GM12801 (cell line): Measurements from ENCODE around the gene SUSD6.

Source experiments
- CTCF ChIP-seq: IDR thresholded peaks from one replicate; pipeline ENCODE4 v1.5.1; 2011; ENCODE audit warnings: control low read depth; ENCODE audit not compliant: insufficient read length; ENCODE audit errors: extremely low read depth

The SUSD6 gene

GRCh38 chr14:69615496-69616407 lies 4.4 kb downstream of the SUSD6 start:
- TF ChIP-seq CTCF = no peak

GRCh38 chr14:69616408-69616773 lies 5.0 kb downstream of the SUSD6 start:
- TF ChIP-seq CTCF = no peak

GRCh38 chr14:69617796-69618195 lies 6.4 kb downstream of the SUSD6 start:
- no peak for TF ChIP-seq CTCF

- no peak for TF ChIP-seq CTCF
Measured at GRCh38 chr14:69619012-69619411, 7.6 kb downstream of the SUSD6 start.

- no peak for TF ChIP-seq CTCF
Measured at GRCh38 chr14:69620211-69620611, 8.8 kb downstream of the SUSD6 start.

- no peak for TF ChIP-seq CTCF
Measured at GRCh38 chr14:69620981-69621380, 9.6 kb downstream of the SUSD6 start.

GRCh38 chr14:69624136-69624535 lies 12.7 kb downstream of the SUSD6 start:
- TF ChIP-seq CTCF = no peak
